NCI-H128 (cell line): ENCODE results near the gene CCSER1.
"Not testable (repeated sequence)": the region's sequence is repeated elsewhere in the genome, so short reads cannot be mapped to it uniquely, and the experiment has no call there.

Experiments used
- DNase-seq: peaks from one replicate; lab custom pipeline; 2025; ENCODE audit not compliant: unreplicated experiment; lab: John Stamatoyannopoulos, UW

CCSER1 gene

DNA sequence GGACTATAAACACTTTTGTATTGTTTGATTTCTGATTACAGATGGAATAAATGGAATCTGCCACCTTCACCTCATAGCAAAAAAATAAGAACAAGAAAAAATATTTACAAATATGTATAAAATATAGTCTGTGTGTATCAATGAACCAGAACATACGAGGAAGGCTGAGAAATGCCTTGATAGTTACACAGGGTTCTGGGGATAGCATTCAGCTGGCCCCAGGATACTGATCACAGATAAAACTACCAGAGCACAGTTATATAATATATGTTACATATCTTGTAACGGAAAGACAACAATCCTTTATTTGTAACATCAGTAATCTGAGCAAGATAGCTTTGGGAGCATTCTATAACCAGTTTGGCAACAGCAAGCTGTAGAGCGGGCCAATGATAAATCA is 1101.5 kb downstream of the CCSER1 start:
- no peak for DNase-seq

DNA sequence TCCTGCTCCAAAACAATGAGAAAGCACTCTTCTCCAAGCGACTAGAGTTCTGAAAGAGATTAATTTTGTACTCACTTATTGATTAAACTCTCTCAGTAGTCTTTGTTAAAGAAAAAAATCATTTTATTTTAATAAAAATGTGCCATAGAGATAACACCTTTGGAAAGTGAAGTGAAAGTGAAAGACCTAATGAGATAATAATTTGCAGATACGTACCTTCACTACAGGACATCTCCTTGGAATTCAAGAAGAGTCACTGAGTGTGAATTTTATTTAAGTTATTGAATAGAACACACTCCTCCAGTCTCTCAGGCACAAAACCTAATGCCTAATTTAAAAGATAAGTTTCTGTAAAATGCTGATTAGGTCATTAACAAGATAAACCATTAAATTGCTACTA is 1106.0 kb downstream of the CCSER1 start:
- no peak for DNase-seq

DNA sequence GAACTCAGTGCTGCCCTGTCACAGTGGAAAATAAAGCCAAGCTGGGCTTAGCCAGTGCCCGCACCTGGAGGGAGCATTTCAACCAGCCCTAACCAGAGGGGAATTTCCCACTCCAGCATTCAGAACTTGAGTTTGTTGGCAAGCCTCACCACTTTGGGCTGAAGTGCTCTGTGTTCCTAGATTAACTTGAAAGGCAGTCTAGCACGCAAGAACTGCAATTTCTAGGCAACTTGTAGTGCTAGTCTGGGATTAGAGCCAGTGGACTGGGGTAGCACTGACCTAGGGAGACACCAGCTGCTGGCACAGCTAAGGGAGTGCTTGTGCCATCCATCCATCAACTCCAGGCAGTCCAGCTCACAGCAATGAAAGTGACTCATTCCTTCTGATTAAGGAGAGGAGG is 1115.9 kb downstream of the CCSER1 start:
- DNase-seq: no peak

DNA sequence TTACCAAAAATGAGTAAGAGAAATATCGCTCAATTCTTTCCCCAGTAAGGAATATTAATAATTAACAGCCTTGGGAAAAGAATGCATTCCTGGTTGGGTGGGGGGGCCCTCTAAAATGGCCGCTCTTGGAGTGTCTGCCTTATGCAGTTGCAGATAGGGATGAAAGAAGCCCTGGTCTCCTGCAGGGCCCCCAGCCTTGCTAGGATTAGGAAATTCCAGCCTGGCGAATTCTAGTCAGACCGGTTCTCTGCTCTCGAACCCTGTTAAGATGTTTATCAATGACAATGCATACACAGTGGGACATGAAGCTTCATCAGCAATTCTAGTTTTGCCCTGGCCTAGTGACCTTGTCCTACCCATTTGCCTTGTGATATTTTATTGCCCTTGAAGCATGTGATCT is 1128.8 kb downstream of the CCSER1 start:
- no peak for DNase-seq

DNA sequence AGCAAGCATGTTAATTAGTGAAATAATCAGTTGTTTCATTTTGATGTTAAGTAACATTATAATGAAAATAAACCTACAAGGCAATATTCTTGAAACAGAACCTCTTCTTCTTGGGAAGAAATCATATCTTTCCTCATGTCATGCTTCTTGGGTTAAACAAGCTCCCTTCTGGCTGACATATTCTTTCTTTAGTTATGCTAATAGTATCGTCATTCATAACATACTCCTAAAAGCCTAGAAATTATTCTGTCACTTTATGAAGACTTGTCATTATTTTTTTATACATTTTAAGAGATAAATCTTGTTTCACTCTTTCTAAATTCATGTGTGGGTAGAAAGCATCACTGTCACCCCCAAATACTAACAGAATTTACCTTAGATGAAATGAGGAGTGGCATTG is 1129.6 kb downstream of the CCSER1 start:
- DNase-seq: no peak

DNA sequence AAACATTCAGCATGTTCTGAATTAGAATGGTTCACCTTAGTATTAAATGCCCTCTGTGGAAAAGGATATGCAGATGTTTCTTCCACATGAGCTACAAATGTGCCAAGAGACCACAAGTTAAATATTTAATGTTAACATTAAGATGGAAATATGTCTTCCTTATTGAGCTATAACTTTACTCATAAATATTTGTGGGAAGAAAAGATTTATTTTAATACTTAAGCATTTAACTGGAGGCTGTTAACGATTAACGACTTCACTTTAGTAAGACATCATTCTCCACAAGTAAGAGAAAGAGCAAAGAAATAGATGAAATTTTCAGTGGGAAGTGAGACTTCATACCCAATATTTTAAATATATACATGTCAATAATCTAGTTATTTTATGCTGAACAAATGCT is 1130.5 kb downstream of the CCSER1 start:
- no peak for DNase-seq

DNA sequence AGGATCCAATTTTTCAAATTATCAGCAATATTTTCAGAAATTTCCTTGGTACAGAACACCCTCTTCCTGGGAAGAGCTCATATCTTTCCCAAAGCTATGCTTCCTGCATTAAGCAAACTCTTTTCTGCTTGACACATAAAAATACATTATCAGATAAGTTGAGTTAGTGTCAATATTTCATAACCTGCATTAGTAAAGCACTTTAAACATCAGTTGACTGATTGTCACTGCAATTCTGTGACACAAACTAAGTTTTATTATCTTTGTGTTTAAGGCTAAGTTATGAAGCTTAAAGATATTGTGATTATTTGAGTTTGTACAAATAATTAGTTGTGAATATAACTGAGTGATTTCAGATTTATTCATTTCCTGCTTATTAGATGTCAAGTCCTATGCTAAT is 1131.1 kb downstream of the CCSER1 start:
- no peak for DNase-seq

DNA sequence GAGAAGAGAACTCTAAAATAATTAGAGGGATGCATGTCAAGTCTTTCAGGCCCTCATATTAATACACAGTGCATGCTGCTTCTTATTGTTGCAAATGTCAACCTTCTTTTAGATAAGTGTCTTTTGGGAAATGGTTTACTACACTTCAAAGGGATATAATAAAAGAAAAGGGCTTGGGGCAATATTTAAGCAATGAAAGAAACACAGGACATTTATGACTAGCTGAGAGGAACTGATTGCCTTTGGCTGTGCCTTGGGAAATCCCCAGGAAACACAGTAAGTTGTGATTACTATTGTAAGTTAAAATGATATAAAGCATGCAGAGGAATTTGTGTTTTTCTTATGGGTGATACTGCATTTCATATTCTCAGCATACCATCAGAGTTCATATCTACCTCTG is 1140.3 kb downstream of the CCSER1 start:
- no peak for DNase-seq

DNA sequence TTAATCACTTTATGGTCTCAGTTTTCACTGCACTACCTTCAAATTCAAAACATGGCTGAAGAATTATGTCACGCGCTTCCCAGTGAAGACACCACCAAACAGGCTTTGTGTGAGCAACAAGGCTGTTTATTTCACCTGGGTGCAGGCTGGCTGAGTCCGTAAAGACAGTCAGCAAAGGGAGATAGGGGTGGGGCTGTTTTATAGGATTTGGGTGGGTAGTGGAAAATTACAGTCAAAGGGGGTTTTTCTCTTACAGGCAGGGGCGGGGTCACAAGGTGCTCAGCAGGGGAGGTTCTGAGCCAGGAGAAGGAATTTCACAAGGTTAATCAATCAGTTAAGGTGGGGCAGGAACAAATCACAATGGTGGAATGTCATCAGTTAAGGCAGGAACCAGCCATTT is 1141.3 kb downstream of the CCSER1 start:
- DNase-seq: not testable (repeated sequence)

DNA sequence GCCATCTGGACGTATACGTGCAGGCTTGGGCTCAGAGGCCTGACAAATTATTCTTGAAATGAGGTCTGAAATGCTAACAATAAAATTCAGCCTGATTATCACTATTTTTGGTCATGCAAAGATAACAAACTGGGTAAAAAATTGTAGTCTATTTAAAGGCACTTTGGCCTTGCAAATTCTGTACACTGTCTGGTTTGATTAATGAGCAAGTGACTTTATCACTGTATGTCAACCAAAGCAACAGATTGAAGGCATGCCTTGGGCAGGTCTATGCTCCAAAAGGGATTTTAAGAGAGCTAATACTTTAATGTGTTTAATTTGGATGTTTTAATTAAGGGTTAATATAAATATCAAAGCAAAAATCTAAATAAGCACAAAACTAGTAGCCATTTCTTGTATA is 1141.7 kb downstream of the CCSER1 start:
- no peak for DNase-seq

DNA sequence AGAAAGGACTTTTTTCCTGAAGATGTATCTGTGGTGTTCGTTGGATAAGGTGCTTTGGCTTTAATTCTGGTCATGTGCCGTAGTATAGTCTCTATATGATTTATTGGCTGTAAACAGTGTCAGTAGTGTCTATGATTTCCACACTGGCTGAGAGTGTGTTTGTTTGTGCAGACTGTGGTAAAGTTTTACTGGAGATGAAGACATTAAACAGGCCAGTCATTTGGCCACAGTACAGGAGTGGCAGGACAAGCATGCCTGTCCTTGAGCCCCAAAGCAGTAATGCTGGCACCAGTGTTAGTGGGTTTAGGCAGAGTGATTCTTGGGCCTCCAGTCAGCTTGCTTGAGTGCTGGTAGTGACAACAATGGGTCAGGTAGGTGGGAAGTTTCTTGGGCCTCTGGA is 1152.7 kb downstream of the CCSER1 start:
- DNase-seq: no peak

DNA sequence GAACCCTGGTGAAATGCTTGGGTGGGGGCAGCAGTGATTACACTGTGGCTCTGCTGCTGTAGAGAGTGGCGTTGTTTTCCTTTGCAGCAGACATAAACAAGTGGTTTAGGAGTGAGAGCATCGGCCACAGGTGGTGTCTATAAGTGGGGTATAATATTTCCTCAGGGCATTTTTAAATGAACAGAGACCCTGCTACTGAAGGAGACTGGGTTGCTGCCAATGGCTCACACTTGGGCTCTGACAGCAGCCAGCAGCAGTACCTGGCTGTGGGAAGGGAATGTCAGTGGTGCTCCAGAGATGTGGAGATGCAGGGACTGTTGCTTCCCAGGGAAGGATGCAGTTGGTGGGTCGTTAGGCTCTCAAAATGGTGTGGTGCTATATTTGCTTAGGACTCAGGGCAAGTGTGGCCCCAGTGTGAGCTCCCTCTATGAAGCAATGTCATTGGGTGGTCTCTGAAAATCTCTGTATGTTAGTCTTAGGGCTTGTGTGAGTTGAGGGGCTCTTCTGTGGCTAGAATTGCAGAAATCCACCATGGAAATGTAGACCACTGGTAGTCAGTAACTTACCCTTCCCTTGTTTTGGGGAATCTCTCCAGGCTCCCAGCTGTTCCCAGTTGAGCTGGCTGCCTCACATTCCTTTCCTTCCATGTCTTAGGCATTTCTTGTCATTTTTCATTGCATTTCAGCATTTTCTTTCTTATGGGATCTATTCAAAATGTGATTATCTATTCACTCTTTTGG is 1153.5 kb downstream of the CCSER1 start:
- DNase-seq: peak; percentile 46

DNA sequence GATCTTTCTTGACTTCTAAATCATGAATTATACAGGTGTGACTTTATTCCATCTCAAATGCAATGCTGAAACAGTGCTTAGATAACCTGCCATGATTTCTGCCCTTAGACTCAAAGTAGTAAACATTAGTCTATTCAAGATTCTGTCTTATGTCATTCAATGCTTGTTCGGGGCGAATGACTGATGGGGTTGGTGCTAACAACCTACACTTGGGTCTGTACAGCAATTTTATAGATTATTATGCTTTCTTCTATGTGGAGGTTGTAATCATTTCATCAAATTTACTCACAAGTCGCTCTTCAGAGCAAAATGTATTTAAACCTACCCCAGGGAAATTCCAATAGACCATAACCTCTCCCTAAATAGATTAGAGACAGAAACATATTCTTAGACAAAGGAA is 1155.0 kb downstream of the CCSER1 start:
- DNase-seq: no peak

DNA sequence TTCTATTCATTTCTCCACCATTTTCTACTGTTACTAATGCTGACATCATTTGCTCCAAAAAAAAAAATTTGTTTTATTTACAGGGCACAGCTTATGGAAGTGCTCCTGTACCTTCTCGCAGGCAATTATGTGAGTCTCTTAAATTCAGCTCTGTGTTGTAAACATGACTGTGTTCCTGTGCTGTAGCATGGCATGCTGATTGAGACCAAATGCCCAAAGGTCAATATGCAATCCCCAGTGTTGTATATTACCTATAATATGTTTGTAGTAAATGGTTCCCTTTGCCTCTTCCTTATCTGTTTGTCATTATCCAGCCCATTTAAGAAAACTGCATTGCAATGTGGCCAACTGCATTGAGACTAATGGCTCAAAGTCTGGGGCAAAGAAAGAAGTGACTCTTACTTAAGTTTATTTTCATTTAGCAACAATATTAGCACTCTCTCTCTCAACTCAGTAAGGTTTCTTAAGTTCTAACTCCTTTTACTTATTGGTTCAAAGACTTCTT is 1156.6 kb downstream of the CCSER1 start:
- no peak for DNase-seq

DNA sequence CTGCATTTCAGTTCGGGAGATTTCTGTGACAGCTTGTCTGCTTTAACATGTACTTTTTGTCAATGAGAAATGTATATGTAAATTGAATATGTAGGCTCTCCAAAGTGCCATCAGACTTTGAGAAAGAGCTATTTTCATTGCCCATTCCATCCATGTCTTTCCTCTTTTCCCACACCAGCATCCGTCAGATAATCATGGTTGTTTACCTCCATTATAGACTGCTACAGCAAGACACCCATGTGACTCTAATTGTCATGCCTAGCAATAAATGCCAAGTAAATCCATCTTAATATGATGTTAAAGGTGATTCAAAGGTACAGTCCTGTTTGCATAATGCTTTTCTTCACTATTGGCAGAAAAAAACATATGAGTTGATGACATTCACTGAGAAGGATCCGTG is 1157.3 kb downstream of the CCSER1 start:
- no peak for DNase-seq

DNA sequence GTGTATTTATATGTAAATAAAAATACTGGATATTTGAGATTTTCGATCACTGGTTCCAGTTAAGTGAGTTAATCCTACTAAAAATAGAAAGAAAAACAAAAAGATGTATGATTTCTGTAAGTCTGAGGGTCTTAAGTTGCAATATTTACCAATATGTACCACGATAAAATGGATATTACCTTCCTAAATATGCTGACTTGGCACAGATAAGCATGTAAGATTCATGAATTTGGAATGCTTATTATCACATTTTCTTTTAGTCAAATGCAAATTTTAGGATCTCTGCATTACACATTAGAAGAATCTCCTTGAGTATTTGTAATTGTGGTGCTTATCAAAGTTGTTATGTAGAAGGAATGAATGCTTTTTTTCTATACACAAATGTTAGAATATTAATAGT is 1158.3 kb downstream of the CCSER1 start:
- DNase-seq: no peak

DNA sequence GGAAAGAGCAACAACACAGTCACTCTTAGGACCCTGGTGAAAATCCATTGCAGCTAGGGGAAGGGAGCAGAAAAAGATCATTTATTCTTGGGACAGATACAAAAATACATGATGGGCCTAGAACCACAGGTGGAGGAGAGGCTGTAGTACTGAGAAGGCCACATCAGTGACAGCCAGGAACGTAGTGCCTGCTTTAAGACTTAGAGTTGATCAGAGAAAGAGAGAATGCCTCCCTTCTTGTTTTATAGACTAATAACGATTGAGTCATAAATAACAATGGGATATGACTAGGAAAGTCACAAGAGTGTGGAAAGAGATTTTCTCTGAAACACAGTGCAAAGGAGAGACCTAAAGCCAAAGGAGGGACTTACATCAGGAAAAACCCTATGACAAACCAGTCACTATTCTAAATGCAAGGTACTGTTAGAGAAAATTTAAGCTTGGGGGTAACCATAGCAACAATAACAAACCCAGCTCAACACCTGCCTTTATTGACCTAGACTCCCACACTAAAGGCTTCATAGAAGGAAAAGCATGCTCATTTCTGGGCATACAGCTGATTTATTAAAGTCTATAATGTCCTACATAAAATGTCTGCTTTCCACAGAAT is 1161.6 kb downstream of the CCSER1 start:
- DNase-seq: no peak

DNA sequence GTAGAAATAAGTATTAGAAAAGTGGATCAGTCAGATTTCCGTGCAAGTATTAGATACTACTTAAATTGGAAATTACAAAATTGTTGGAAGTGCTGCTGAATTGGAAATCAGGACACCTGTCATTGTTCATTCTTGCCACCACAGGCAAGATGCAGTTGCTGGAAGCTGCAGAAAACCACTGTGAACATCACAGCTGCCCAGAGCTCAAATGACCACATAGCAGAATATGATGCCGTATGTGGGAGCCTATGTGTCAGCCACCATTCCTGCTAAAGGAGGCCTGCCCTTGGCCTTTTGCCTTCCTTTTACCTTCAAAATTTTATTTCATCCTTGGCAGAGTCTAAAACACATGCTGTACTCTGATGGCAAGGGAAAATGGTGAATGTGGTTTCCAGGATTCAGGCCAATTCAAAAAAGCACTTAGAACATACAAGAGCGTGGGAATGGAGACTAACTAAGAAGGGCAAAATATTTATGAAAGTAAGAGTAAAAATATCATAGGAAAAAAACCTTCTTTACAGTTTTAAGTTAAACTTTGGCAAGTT is 1171.0 kb downstream of the CCSER1 start:
- no peak for DNase-seq

DNA sequence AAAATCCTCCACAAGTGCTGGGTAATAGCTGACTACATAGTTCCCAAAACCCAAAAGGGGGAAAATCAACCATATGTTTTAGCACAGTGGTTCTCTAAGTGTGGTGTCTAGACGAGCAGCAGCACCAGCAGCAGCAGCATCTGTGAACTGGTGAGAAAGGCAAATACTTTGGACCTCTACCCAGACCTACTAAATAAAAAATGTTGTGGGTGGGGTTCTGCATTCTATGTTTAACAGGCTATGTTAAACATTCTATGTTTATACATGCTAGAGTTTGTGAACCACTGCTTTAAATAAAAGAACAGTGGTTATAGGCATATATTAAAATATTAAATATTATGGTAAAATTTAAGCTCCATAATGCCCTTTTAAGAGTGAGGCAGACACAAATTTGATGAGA is 1171.6 kb downstream of the CCSER1 start:
- no peak for DNase-seq

DNA sequence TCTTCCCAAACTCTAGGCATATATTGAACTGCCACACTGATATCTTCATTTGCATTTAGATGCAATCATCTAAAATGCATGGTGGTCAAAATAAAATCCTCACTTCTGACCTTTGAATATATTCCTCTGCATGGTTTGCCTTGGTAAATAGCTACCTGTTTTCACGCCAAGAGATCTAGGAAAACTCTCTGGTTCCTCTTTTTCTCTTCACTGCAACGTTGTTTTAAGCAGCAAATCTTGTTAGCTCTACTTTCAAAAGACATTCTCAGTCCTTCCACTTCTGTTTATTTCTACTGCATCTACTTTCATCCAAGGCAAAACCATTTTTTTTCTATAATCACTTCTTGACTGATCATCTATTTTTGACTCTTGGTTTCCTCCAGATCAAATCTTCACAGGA is 1174.9 kb downstream of the CCSER1 start:
- DNase-seq: no peak

DNA sequence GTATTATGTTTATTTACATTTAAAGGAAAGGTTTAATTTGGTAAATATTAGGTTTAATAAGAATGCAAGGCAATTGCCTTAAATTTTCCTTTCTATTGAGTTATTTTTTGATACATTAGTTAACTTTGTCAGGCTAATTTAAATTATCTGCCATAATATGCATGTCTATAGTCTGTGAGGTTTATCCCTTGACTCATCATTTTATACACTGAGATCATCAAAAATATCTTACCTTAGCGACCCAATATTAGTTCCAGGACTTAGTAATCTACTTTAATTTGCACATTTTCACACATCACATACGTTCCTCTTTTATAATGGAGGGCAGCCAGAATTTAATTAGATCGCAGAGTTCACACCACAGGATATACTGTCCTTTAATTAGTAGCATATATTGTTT is 1177.1 kb downstream of the CCSER1 start:
- DNase-seq: no peak

DNA sequence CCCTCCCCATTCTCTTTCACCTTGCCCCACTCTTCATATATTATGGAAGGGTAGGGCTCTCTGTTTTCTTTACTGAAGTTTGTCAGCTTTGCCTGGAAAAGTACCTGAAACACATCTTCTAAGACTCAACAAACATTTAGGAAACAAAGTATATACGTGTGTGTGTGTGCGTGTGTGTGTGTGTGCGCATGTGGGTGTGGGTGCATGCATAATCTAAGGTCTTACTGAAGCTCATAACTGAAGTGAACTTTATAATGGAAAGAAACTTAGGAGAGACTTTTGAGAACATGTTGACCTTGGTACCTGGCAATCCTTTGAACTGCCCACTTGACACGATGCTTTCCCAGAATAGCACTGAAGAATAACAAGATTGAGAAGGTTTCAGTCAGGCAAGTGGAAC is 1190.2 kb downstream of the CCSER1 start:
- DNase-seq: no peak
